Measurements from ENCODE around the gene SPAAR. TPM values are rescaled to one million over a fixed set of nuclear protein-coding genes. Genes with fewer than 3 reads are reported as not detected.

Gene SPAAR
- total RNA-seq, 2 donors from 2014 or later, result not detected

DNA sequence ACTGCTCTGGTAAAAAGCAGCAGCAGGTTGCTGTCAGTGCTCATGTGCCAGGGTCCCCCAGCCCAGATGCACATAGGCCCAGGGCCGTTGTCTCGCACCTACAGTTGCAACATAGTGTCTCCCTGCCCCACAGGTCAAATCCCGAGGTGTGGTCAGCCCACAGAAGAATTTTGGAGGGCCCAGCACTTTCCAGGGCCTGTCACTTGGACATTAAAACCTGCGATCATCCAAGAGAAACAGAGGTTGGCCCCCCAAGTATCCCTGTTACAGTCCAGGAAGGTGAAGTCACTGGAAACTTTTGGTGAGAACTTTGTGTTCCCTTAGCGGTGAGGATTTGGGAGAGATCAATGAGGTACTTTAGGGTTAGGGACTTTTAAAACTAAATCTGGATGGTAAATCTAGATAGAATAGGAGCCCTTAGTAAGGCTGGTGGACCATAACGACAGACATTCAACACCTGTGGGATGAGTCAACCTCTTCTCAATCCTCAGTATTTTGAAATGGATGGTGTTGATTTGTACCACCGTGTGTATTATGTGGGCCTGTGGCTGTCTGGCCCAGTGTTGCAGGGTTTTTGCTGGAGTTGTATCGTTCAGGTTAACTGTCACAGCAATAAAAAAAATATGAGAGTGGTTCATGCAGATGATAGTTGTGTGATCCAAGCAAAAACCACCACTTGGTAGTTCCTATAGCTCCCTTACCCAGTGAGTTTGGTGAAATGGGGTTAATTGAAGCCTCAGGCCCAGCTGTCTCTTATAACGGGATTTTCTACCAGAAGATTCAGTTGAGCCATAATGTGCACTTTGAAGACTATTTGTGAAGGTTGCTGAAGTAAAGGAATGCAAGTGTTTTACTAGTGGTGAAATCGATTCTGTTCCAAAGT is 29.4 kb downstream of the SPAAR start:
- no peak for ATAC-seq
- Mint-ChIP-seq H3K9me3 (no peaks in the 10 kb centered on the region), H3K4me1 (ENCODE audit: low read depth in 2 of 2) (no peaks in the 10 kb centered on the region), H3K36me3 (no peaks in the 10 kb centered on the region), H3K4me3 (no peak overlapping the region), H3K27me3 (no peaks in the 10 kb centered on the region), H3K27ac (no peak overlapping the region)
- no peak for DNase-seq (ENCODE audit: low spot score)

DNA sequence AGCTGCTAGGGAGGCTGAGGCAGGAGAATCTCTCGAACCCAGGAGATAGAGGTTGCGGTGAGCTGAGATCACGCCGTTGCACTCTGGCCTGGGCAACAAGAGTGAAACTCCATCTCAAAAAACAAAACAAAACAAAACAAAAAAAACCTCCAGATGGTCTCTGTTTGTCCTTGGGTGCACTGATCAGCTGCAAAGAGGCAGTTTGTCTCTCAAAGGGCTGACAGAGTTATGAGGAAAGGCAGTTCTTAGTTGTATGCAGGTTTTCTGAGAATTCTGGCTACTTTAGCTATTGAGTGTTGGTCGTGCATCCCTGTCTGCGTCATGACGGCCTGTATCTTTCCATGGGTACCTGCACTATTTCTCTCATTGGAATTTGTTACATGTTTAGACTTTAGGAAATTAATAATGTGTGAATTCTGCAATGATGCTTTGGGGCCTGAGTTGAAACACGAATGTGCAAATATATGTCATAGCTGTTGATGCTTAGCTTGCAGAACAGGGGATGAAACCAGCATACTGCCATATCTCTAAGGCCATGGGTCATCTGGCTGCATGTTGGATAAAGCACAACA is 30.5 kb downstream of the SPAAR start:
- H3K4me3 Mint-ChIP-seq, result no peak overlapping the region
- no peaks in the 10 kb centered on the region for H3K9me3 Mint-ChIP-seq
- H3K4me1 Mint-ChIP-seq (ENCODE audit: low read depth in 2 of 2), result no peaks in the 10 kb centered on the region
- no peak overlapping the region for H3K27ac Mint-ChIP-seq
- DNase-seq (ENCODE audit: low spot score) (no peak), ATAC-seq (no peak)
- no peaks in the 10 kb centered on the region for H3K27me3 Mint-ChIP-seq
- no peaks in the 10 kb centered on the region for H3K36me3 Mint-ChIP-seq

- no peaks in the 10 kb centered on the region for H3K9me3 Mint-ChIP-seq
- no peak overlapping the region for H3K4me3 Mint-ChIP-seq
- peaks cover 3% of the 10 kb centered on the region in 2 donors for H3K4me1 Mint-ChIP-seq (ENCODE audit: low read depth in 2 of 2)
- H3K27me3 Mint-ChIP-seq, result peaks cover 0 to 2% of the 10 kb centered on the region in 2 donors
- DNase-seq (ENCODE audit: low spot score) (no peak), ATAC-seq (no peak)
- no peaks in the 10 kb centered on the region for H3K36me3 Mint-ChIP-seq
- no peak overlapping the region for H3K27ac Mint-ChIP-seq
These were observed 31.4 kb downstream of the SPAAR start for GRCh38 chr9:35940458-35941407.

- Mint-ChIP-seq H3K9me3 (no peaks in the 10 kb centered on the region), H3K4me1 (ENCODE audit: low read depth in 2 of 2) (peaks cover 4 to 5% of the 10 kb centered on the region in 2 donors), H3K4me3 (no peak overlapping the region), H3K27me3 (peaks cover 0 to 4% of the 10 kb centered on the region in 2 donors), H3K36me3 (no peaks in the 10 kb centered on the region), H3K27ac (no peak overlapping the region)
- no peak for DNase-seq (ENCODE audit: low spot score)
- no peak for ATAC-seq
These were observed 33.0 kb downstream of the SPAAR start for GRCh38 chr9:35942286-35942685.

- peaks cover 4 to 5% of the 10 kb centered on the region in 2 donors for H3K4me1 Mint-ChIP-seq (ENCODE audit: low read depth in 2 of 2)
- no peak overlapping the region for H3K27ac Mint-ChIP-seq
- no peaks in the 10 kb centered on the region for H3K36me3 Mint-ChIP-seq
- H3K27me3 Mint-ChIP-seq, result peaks cover 0 to 4% of the 10 kb centered on the region in 2 donors
- no peak overlapping the region for H3K4me3 Mint-ChIP-seq
- no peaks in the 10 kb centered on the region for H3K9me3 Mint-ChIP-seq
- ATAC-seq (no peak), DNase-seq (ENCODE audit: low spot score) (no peak)
These were observed 34.9 kb downstream of the SPAAR start for GRCh38 chr9:35944173-35944572.

DNA sequence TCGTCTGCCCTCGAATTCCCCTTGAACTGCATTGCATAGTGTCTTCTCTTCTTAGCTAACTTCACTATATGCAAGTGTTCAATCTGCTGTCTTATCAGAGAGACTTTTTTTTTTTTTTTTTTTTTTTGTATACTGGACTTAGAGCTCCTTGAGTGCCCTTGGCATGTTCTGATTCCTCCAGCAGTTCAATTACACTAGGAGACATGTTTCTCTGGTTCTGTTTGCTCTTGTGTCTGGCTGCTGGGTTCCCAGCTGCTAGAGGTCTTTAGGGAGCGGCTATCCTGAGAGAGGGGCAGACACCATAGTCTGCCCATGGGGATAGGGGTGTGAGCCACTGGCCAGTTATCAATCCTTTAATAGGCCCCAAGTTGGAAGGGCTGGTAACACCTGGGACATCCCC is 35.6 kb downstream of the SPAAR start:
- H3K27ac Mint-ChIP-seq, result no peak overlapping the region

DNA sequence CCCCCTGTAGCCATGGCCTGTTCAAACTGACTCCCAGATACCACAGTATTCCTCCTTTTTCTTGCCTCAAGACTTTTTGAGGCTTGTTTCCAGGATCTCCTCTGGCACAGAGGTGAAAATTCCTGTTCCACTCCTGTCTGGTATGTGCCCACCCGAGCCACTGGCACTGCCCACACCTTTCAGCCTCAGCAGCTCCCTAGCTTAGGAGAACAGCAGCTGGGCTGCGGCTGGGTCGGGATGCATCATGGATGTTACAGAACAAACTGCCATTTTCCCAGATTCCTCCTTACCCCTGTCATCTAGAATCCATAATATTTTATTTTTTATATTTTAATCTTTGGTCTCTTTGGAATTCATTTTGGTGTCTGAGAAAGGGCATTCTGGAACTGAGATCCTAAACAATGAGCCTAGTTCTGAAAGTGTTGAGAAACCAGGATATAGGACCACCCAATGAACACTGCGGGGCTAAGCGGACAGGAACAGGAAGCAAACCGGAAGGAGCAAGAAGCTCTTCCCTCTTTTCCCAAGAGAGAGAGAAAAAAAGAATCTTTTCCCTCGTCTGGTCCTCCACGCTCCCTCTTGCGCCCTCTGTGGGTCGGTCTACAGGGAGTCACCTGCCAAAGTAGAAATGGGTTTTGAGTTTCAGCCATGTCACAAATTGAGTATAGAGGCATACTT is 36.2 kb downstream of the SPAAR start:
- Mint-ChIP-seq H3K4me1 (ENCODE audit: low read depth in 2 of 2) (peaks cover 4 to 5% of the 10 kb centered on the region in 2 donors), H3K4me3 (no peak overlapping the region), H3K9me3 (no peaks in the 10 kb centered on the region), H3K27me3 (peaks cover 0 to 6% of the 10 kb centered on the region in 2 donors), H3K27ac (no peak overlapping the region), H3K36me3 (no peaks in the 10 kb centered on the region)
- DNase-seq (ENCODE audit: low spot score) (no peak), ATAC-seq (no peak)

More for the DNA sequence above, 35.6 kb downstream of the SPAAR start:
- H3K9me3 Mint-ChIP-seq, result no peaks in the 10 kb centered on the region
- peaks cover 4 to 5% of the 10 kb centered on the region in 2 donors for H3K4me1 Mint-ChIP-seq (ENCODE audit: low read depth in 2 of 2)
- no peak overlapping the region for H3K4me3 Mint-ChIP-seq
- DNase-seq (ENCODE audit: low spot score) (no peak), ATAC-seq (no peak)
- peaks cover 0 to 6% of the 10 kb centered on the region in 2 donors for H3K27me3 Mint-ChIP-seq
- no peaks in the 10 kb centered on the region for H3K36me3 Mint-ChIP-seq

GRCh38 chr9:35948451-35948850 is 39.2 kb downstream of the SPAAR start:
- Mint-ChIP-seq H3K36me3 (no peaks in the 10 kb centered on the region), H3K9me3 (no peaks in the 10 kb centered on the region), H3K27me3 (peaks cover 10 to 15% of the 10 kb centered on the region in 2 donors), H3K4me1 (ENCODE audit: low read depth in 2 of 2) (peaks cover 4 to 5% of the 10 kb centered on the region in 2 donors), H3K4me3 (no peak overlapping the region), H3K27ac (no peak overlapping the region)
- ATAC-seq (no peak), DNase-seq (ENCODE audit: low spot score) (no peak)

DNA sequence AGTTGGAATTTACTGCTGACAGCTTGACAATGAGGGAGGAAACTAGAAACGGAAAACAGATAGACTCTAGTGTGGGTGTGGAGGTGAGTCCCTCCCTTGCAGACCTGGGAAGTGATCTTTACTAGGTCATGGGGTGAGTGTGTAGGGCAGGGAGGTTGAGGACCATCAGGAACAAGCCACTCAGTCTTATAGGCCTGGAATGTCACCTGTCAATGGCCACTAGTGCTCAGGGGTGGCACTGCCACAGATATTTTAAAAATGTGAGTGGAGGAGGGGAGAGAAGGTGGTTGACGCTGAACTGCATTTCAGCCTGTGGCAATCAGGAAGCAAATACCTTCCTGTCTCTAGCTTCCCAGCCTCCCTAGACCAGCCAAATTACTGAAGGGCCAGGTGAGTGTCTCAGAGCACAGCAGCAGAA is 39.6 kb downstream of the SPAAR start:
- H3K4me3 Mint-ChIP-seq, result no peak overlapping the region
- H3K36me3 Mint-ChIP-seq, result no peaks in the 10 kb centered on the region
- H3K27ac Mint-ChIP-seq, result no peak overlapping the region

GRCh38 chr9:35951736-35952135 is 42.4 kb downstream of the SPAAR start:
- H3K27me3 Mint-ChIP-seq, result peaks cover 19 to 23% of the 10 kb centered on the region in 2 donors
- H3K4me1 Mint-ChIP-seq (ENCODE audit: low read depth in 2 of 2), result peaks cover 0 to 3% of the 10 kb centered on the region in 2 donors
- no peak overlapping the region for H3K4me3 Mint-ChIP-seq
- ATAC-seq (no peak), DNase-seq (ENCODE audit: low spot score) (no peak)
- H3K36me3 Mint-ChIP-seq, result no peaks in the 10 kb centered on the region
- no peak overlapping the region for H3K27ac Mint-ChIP-seq
- no peaks in the 10 kb centered on the region for H3K9me3 Mint-ChIP-seq

More for the DNA sequence above, 39.6 kb downstream of the SPAAR start:
- no peak for DNase-seq (ENCODE audit: low spot score)
- H3K9me3 Mint-ChIP-seq, result no peaks in the 10 kb centered on the region
- H3K27me3 Mint-ChIP-seq, result peaks cover 10 to 15% of the 10 kb centered on the region in 2 donors
- H3K4me1 Mint-ChIP-seq (ENCODE audit: low read depth in 2 of 2), result peaks cover 4 to 5% of the 10 kb centered on the region in 2 donors
- ATAC-seq, result no peak

DNA sequence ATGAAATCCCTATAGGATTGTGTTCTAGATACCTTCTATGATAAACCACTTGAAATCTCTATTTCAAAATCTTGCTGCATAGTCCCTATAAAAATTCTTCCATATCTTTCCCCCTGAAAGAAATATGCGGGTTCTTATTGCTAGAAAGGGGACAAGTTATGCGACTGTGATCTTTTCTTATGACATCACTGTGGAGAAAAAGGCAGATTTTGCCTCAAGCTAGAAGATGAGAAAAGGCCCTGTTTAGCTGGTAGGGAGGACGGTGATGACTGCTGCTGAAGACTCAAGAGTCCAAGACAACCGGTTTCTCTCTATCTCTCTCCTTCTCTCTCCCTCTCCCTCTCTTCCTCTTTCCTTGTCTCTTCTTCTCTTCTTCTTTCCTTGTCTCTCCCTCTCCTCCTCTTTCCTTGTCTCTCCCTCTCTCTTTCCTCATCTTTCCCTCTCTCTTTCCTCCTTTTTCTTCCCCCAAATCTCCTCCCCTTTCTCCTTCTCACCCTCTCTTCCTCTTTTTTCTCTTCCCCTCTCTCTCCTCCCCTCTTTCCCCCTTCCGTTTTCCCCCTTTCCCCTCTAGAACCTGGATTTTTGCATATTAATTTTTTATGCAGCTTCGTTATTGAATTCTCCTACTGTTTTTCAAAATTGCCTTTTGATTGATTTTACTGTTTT is 43.4 kb downstream of the SPAAR start:
- ATAC-seq (no peak), DNase-seq (ENCODE audit: low spot score) (no peak)
- Mint-ChIP-seq H3K4me3 (no peak overlapping the region), H3K4me1 (ENCODE audit: low read depth in 2 of 2) (peaks cover 0 to 3% of the 10 kb centered on the region in 2 donors), H3K27me3 (peaks cover 28 to 32% of the 10 kb centered on the region in 2 donors), H3K36me3 (no peaks in the 10 kb centered on the region), H3K27ac (no peak overlapping the region), H3K9me3 (no peaks in the 10 kb centered on the region)

GRCh38 chr9:35954942-35955546 is 45.8 kb downstream of the SPAAR start:
- DNase-seq (ENCODE audit: low spot score) (no peak), ATAC-seq (peak; percentile 57 to 66)
- Mint-ChIP-seq H3K9me3 (no peaks in the 10 kb centered on the region), H3K27ac (no peak overlapping the region), H3K4me1 (ENCODE audit: low read depth in 2 of 2) (peaks cover 0 to 3% of the 10 kb centered on the region in 2 donors), H3K27me3 (peaks cover 29 to 40% of the 10 kb centered on the region in 2 donors), H3K4me3 (no peak overlapping the region), H3K36me3 (no peaks in the 10 kb centered on the region)
